ENCODE results near the gene CSRP2.

Gene CSRP2

DNA sequence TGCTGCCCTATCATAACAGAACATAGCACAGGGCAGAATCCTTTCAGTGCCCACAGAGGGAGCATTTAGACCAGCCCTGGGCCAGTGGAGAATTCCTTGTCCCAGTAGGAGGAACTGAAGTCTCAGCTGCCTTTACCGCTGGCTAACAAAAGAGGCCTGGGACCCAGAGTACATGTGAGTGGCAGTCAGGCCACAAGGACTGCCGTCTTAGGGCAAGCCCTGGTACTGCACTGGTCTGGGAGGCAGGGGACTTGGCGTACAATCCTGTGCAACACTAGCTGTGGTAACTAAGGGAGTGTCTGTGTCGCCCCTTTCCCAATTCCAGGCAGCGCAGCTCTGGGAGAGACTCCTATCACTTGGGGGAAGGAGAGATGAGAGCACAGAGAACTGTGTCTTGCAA, 17.0 kb upstream of the CSRP2 start:
- DNase-seq (ENCODE audit: low read depth in 2 of 3, low spot score in 1 of 3), result no peak

DNA sequence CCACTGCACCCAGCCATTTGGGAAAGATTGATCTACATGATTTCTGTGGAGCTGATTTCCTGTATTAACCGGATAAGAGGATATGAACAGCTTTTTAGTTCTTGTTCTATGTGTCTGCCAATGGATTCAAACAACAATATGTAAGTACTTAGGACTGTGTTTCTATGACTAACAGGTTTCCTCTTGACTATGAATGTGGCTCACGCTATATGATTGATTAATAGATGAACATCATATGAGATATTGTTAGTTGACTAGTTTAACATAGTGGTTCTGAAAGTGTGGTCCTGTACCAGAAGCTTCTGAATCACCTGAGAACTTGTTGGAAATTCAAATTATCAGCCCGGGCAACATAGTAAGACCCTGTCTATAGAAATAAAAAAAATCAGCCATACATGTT, 12.8 kb upstream of the CSRP2 start:
- DNase-seq (ENCODE audit: low read depth in 2 of 3, low spot score in 1 of 3), result no peak

GRCh38 chr12:76890151-76891143, 11.6 kb upstream of the CSRP2 start:
- peak in 2 of 3 donors; percentile 9 to 28 for DNase-seq (ENCODE audit: low read depth in 2 of 3, low spot score in 1 of 3)

GRCh38 chr12:76888775-76889174, 10.0 kb upstream of the CSRP2 start:
- no peak for DNase-seq (ENCODE audit: low read depth in 2 of 3, low spot score in 1 of 3)

GRCh38 chr12:76883811-76884210, 5.0 kb upstream of the CSRP2 start:
- DNase-seq (ENCODE audit: low read depth in 2 of 3, low spot score in 1 of 3), result no peak

DNA sequence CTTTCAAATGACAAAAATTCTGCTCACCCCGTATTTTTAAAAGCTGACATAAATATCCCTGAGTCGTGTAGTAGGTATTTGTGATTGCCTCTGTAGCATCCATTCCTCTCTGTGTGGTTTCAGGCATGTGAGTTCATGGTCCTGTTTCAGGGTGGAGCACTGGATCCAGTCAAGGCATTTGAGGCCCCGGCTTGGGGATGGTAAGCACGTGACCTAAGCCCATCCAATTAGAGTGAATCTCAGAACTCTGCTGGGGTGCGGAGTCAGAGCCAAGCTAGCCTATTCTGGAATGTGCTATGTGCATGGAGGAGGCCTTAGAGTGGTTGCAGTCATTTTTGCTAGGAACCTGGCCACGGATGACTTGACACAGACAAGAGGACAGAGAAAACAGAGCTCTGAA, 4.3 kb upstream of the CSRP2 start:
- DNase-seq (ENCODE audit: low read depth in 2 of 3, low spot score in 1 of 3), result no peak

GRCh38 chr12:76882367-76882766, 3.5 kb upstream of the CSRP2 start:
- no peak for DNase-seq (ENCODE audit: low read depth in 2 of 3, low spot score in 1 of 3)

GRCh38 chr12:76881142-76881541, 2.3 kb upstream of the CSRP2 start:
- DNase-seq (ENCODE audit: low read depth in 2 of 3, low spot score in 1 of 3), result no peak

DNA sequence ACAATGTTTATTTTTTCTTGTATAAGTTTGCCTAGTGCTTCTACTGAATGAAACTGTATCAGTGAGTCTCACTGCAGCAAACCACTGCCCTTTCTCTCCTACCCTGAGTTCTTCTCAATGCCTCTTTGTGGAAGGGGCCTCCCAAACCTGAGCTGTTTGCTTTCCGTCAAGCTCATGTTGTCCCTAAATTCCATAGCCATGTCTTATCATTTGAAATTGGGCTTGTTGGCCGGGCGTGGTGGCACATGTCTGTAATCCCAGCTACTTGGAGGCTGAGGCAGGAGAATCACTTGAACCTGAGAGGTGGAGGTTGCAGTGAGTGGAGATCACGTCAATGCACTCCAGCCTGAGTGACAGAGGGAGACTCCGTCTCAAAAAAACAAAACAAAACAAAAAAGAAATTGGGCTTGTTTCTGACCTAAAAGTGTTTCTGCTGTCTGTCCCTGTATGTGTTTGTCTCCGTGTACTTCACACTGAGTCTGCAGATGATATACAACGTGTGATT, 1.8 kb upstream of the CSRP2 start:
- no peak for DNase-seq (ENCODE audit: low read depth in 2 of 3, low spot score in 1 of 3)

DNA sequence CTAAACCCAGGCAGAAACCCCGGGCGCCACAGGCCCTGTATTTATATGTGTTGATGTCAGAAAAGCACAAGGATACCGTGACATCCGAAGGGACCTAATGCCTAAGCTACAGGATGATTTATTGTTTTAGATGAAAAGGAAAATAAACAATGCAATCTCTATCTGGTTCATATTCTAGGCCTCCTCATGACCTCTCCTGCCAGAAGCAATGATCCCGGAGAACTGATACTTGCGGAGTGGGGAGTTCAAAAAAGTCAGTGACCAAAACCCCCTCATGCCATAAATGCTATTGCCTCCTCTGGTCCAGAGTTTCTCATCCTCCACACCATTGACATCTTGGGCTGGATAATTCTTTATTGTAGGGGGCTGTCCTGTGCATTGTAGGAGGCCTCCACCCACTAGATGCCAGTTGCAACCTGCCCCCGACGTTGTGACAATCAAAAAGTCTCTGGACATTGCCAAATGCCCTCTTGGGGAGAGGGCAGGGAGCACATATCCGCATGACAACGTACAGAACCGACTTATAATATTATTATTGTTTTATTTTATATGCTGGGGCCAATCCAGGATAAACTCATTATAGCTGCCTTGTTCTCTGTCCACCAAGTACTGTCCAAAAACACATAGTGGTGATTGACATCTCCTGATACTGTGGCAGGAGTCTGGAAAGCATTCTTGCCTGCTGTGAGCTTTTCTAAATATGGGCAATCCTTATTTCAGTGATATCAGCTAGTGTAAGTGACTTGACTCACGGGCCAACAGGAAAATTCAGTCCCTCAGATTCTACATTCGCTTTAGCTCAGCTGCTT, 1.1 kb upstream of the CSRP2 start:
- no peak for DNase-seq (ENCODE audit: low read depth in 2 of 3, low spot score in 1 of 3)

GRCh38 chr12:76878099-76878898, 520 bp downstream of the CSRP2 start:
- DNase-seq (ENCODE audit: low read depth in 2 of 3, low spot score in 1 of 3), result no peak

DNA sequence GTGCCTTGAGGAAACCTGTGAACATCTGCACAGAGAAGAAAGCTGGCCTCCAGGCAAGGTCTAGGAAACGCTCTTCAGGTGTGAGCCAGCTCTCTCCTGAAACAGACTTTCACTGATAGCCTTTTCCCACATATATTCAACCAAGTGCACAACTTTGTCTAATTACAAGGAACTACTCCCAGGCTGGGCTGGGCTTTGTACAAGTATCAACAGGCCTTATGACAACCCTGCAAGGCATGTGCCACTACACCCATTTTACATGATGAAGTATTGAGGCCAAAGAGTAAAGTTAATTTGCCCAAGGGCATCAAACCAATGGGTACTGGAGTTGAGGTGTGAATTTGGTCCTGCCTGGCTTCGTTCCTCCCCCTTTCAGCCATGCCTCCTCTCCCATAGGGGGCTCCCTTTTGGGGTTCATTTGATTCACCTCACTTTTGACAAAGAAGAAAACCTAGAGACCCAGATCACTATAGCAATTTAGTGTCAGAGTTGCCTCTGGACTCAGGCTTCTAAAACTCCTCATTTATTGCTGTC, 2.1 kb downstream of the CSRP2 start:
- no peak for DNase-seq (ENCODE audit: low read depth in 2 of 3, low spot score in 1 of 3)

DNA sequence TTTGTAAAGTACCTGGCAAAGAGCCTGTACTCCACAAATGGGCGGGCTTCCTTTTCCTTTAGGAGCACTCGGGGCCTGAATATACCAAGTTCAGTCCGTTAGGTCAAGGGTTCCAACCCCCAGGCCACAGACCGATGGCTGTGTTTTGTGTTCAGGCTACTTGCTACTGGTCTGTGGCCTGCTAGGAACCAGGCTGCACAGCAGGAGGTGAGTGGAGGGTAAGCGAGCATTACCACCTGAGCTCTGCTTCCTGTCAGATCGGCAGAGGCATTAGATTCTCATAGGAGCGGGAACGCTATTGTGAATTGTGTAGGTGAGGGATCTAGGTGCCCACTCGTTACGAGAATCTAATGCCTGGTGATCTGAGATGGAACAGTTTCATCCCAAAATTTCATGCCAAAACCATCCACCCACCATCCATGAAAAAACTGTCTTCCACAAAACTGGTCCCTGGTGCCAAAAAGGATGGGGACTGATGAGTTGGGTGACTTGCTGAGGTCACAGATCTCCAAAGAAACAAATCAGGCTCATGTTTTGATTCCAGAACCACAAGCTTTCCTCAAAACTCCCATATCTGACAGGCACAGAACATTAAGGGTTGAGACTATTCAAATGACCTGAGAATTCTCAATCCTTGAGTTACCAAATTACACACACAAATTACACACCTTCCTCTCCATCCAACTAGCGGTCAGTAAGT, 4.2 kb downstream of the CSRP2 start:
- no peak for DNase-seq (ENCODE audit: low read depth in 2 of 3, low spot score in 1 of 3)

GRCh38 chr12:76874027-76874426, 4.8 kb downstream of the CSRP2 start:
- no peak for DNase-seq (ENCODE audit: low read depth in 2 of 3, low spot score in 1 of 3)

- DNase-seq (ENCODE audit: low read depth in 2 of 3, low spot score in 1 of 3), result no peak
Measured at GRCh38 chr12:76872415-76872814, 6.4 kb downstream of the CSRP2 start.

DNA sequence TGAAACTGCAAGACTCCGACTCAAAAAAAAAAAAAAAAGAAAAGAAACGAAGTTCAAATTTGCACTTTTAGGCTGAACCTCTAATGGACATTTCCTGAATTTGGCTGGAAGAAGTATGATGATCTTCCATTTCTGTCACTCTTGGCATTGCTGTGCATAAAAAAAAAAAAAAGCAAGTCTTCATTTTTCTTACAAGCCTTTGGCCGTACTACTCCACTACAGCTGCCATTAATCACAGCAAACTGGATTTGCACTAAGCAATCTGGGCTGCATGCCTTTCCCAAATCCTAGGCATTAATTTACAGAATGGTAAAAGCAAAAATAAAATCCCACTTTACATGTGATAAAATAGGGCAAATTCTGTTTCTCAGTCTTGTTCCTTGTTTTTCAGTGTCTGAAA, 7.1 kb downstream of the CSRP2 start:
- DNase-seq (ENCODE audit: low read depth in 2 of 3, low spot score in 1 of 3), result no peak

GRCh38 chr12:76871082-76871481, 7.7 kb downstream of the CSRP2 start:
- no peak for DNase-seq (ENCODE audit: low read depth in 2 of 3, low spot score in 1 of 3)

DNA sequence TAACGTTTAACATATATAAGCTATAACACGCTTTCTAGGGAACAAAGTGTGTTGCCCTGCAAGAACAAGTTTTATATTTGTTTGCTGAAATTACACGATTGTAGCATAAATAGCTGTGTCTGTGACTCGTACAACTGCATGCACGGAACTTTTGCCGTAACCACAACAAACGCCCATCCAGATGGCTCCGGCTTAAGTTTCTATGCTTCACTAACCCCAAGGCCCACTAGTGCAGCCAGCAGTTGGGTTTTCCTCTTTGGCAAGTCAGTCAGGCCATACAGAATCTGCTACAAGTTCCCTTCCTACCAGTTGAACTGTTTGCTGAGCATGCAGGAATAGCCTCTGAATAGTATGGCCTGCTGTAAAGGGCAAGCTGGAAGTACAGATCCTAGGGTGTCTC, 12.1 kb downstream of the CSRP2 start:
- no peak for DNase-seq (ENCODE audit: low read depth in 2 of 3, low spot score in 1 of 3)

DNA sequence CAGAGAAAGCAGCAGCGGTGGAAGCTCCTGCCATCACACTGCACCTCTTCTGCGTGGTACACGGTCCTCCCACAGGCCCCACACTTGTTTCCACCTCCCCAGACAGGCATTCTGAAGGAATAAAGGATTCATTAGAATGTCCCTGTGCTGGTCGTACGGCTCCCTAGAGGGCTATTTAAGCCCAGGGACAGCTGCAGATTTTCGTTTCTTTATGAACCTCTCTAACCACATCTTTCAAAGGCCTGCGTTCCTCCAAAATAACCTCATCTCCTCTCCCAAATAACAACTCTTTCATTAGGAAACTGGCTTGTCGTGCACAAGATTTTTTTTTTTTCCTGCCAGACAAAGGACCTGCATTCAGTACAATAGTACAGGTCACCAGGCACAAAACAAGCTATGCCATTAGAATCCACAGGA, 12.7 kb downstream of the CSRP2 start:
- DNase-seq (ENCODE audit: low read depth in 2 of 3, low spot score in 1 of 3), result no peak

GRCh38 chr12:76864791-76865400, 13.9 kb downstream of the CSRP2 start:
- no peak for DNase-seq (ENCODE audit: low read depth in 2 of 3, low spot score in 1 of 3)
